ENCODE measurements around the gene SPSB1. TPM values are rescaled to one million over a fixed set of nuclear protein-coding genes. Genes with fewer than 3 reads are reported as not detected.

Gene SPSB1
- total and polyA plus RNA-seq, 10 of the 15 experiments (the other 5 are each of a cell fraction or from before 2014, with no cell fraction given): 0.02 to 2.0 (median 0.90) TPM; not detected in 1

DNA sequence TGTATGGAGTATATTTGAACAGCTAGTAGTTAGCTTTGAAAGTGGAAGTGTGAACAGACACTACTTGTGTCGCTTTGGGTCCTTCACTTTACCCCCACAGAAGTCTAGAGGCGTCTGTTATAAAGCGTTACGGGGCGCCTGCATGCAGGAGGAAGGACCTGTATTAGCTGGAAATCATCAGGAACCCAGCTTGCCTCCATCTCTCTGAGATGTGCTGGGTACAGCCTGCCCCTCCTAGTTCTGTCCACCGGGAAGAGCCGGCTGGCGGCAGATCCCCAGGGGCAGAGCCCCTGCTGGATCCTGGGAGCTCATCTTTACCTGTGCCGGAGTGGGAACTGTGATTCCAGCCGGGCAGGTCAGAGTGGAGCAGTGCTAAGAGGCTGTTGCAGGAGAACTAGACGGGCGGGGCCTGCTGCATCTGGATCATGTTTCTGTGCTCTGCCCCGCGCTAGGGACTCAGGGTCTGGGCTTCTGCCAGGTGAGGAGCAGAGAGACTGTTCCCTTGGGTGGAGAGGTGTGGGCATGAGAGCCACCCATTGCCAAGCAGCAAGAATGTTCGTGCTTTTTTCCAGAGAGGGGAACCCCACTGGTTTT lies 22.3 kb upstream of the SPSB1 start:
- no peaks in the 10 kb centered on the region for H3K79me2 ChIP-seq (ENCODE audit: control insufficient read depth, insufficient read depth, low read length)
- POLR2A ChIA-PET: interaction anchor here (0.6 kb wide), 1 partner anchor 68 kb away, joined by 3 read pairs; no protein-coding TSS in a partner anchor
- peaks cover 3% of the 10 kb centered on the region; the same call in 1 of the 2 replicates for H3K4me1 ChIP-seq (ENCODE audit: control insufficient read depth, insufficient read depth, low read length)
- no peak for DNase-seq (ENCODE audit: low read depth, low spot score)
- in situ Hi-C loops (cut with MboI): no loop called here
- H2AFZ ChIP-seq (ENCODE audit: control insufficient read depth, low read depth, low read length): no peak overlapping the region
- H3K27me3 ChIP-seq (replicated peaks in 1 of 2; ENCODE audit: control insufficient read depth in 2 of 2, insufficient read depth in 2 of 2, low read length in 1 of 2): no peaks in the 10 kb centered on the region
- TF ChIP-seq SMAD1 (IDR thresholded peaks at IDR 0.05; ENCODE audit: low read depth, partially characterized antibody) (no peak), ASH2L (IDR thresholded peaks at IDR 0.05; ENCODE audit: borderline replicate concordance, low read depth) (no peak), WRNIP1 (IDR thresholded peaks at IDR 0.05; ENCODE audit: borderline replicate concordance, low read depth, low read length) (no peak), EP300 (IDR thresholded peaks at IDR 0.05; ENCODE audit: borderline replicate concordance in 1 of 2, control insufficient read depth in 1 of 2, low read depth in 2 of 2, low read length in 2 of 2) (no peak)
- WGBS (ENCODE audit: insufficient coverage, insufficient replicate concordance, low lambda C conversion rate, missing lambda C conversion rate): 73% methylated on average over 12 of the region's 15 CpGs
- CTCF ChIA-PET: interaction anchor here (1.0 to 4.2 kb wide), 3 partner anchors 19 to 222 kb away, joined by 4 to 52 read pairs (median 7); no protein-coding TSS in a partner anchor
- RAD21 ChIA-PET (ENCODE audit: unreplicated experiment): interaction anchor here (0.7 to 4.4 kb wide), 5 partner anchors 11 to 222 kb away, joined by 3 to 44 read pairs (median 5); no protein-coding TSS in a partner anchor
- no TSS peak for BruUV-seq (replicated peaks)
- no peak overlapping the region for H3K4me2 ChIP-seq (ENCODE audit: control insufficient read depth, insufficient read depth)
- H3K36me3 ChIP-seq (ENCODE audit: control insufficient read depth in 2 of 2, insufficient read depth in 2 of 2, low read length in 1 of 2): no peaks in the 10 kb centered on the region
- no peak overlapping the region for H3K27ac ChIP-seq (ENCODE audit: control insufficient read depth, insufficient read depth)
- no peak for ATAC-seq
- no peaks in the 10 kb centered on the region for H3K9me3 ChIP-seq (replicated peaks; ENCODE audit: control insufficient read depth, insufficient read depth, low read length)
- intact Hi-C loops (cut with micrococcal nuclease; ENCODE audit: unreplicated experiment): no loop called here
- SMC1A ChIA-PET (ENCODE audit: uncharacterized antibody, unreplicated experiment): interaction anchor here (1.0 to 2.9 kb wide), 6 partner anchors 20 to 220 kb away, joined by 3 to 13 read pairs (median 3); no protein-coding TSS in a partner anchor
- H3K4me3 ChIP-seq: no peak overlapping the region
- H4K20me1 ChIP-seq (ENCODE audit: control insufficient read depth, insufficient read depth): no peaks in the 10 kb centered on the region; the same call in 1 of the 2 replicates
- no peak for FAIRE-seq
- H3K9ac ChIP-seq (ENCODE audit: control insufficient read depth, insufficient read depth, low read length): no peak overlapping the region

DNA sequence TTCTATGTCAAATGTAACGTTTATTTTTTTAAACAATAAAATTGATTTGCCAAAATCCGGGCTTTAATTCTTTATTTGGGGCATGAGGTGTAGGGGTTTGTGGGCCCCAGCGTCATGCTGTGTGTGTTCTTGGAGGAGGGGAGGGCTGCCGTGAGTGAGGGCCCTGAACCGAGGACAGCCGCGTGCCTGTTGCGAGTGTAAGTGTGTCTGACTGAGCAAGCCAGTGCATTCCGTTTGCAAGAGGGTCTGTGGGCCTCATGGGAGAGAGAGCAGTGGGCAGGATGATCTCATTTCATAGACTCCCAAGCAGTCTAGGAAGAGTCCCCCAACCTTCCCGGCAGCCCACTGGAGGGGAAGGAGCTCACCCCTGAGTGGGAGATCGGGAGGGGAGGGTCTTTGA lies 21.4 kb upstream of the SPSB1 start:
- Histone ChIP-seq H3K4me1 (ENCODE audit: control insufficient read depth, insufficient read depth, low read length) (peaks cover 8% of the 10 kb centered on the region), H2AFZ (ENCODE audit: control insufficient read depth, low read depth, low read length) (no peak overlapping the region), H3K4me2 (ENCODE audit: control insufficient read depth, insufficient read depth) (no peak overlapping the region), H3K4me3 (no peak overlapping the region), H3K27ac (ENCODE audit: control insufficient read depth, insufficient read depth) (no peak overlapping the region), H4K20me1 (ENCODE audit: control insufficient read depth, insufficient read depth) (no peaks in the 10 kb centered on the region; the same call in 1 of the 2 replicates), H3K36me3 (ENCODE audit: control insufficient read depth in 2 of 2, insufficient read depth in 2 of 2, low read length in 1 of 2) (no peaks in the 10 kb centered on the region), H3K79me2 (ENCODE audit: control insufficient read depth, insufficient read depth, low read length) (no peaks in the 10 kb centered on the region), H3K9ac (ENCODE audit: control insufficient read depth, insufficient read depth, low read length) (no peak overlapping the region), H3K9me3 (replicated peaks; ENCODE audit: control insufficient read depth, insufficient read depth, low read length) (no peaks in the 10 kb centered on the region), H3K27me3 (replicated peaks in 1 of 2; ENCODE audit: control insufficient read depth in 2 of 2, insufficient read depth in 2 of 2, low read length in 1 of 2) (no peaks in the 10 kb centered on the region)
- no peak for DNase-seq (ENCODE audit: low read depth, low spot score)
- ChIA-PET RAD21 (ENCODE audit: unreplicated experiment) (no interaction called here), SMC1A (ENCODE audit: uncharacterized antibody, unreplicated experiment) (no interaction called here), POLR2A (no interaction called here), CTCF (interaction anchor here (1.3 kb wide), 2 partner anchors 18 to 184 kb away, joined by 3 read pairs; no protein-coding TSS in a partner anchor)
- in situ Hi-C loops (cut with MboI) (no loop called here), intact Hi-C loops (cut with micrococcal nuclease; ENCODE audit: unreplicated experiment) (no loop called here)
- no peak for ATAC-seq
- BruUV-seq (replicated peaks): no TSS peak
- 63% methylated on average over 11 of the region's 11 CpGs for WGBS (ENCODE audit: insufficient coverage, insufficient replicate concordance, low lambda C conversion rate, missing lambda C conversion rate)
- no peak for FAIRE-seq
- TF ChIP-seq MXI1 (IDR thresholded peaks at IDR 0.05; ENCODE audit: low read depth, low read length) (no peak), SUZ12 (IDR thresholded peaks at IDR 0.05; ENCODE audit: unreplicated experiment) (no peak), POLR2AphosphoS5 (IDR thresholded peaks at IDR 0.05; ENCODE audit: low read length) (no peak), CHD2 (IDR thresholded peaks at IDR 0.05; ENCODE audit: borderline replicate concordance, low read depth, low read length) (no peak), MYB (IDR thresholded peaks at IDR 0.05; ENCODE audit: borderline replicate concordance, low read depth, low read length) (no peak), KLF5 (IDR thresholded peaks at IDR 0.05; ENCODE audit: partially characterized antibody) (no peak), CHD4 (IDR thresholded peaks at IDR 0.05) (no peak), IRF4 (IDR thresholded peaks at IDR 0.05; ENCODE audit: low read depth, low read length) (no peak), JUNB (IDR thresholded peaks at IDR 0.05) (no peak), USF2 (IDR thresholded peaks at IDR 0.05; ENCODE audit: borderline replicate concordance, low read depth, low read length) (no peak), NR2F1 (conservative IDR thresholded peaks at IDR 0.05) (no peak)
- TF ChIP-seq, protein P1, sequence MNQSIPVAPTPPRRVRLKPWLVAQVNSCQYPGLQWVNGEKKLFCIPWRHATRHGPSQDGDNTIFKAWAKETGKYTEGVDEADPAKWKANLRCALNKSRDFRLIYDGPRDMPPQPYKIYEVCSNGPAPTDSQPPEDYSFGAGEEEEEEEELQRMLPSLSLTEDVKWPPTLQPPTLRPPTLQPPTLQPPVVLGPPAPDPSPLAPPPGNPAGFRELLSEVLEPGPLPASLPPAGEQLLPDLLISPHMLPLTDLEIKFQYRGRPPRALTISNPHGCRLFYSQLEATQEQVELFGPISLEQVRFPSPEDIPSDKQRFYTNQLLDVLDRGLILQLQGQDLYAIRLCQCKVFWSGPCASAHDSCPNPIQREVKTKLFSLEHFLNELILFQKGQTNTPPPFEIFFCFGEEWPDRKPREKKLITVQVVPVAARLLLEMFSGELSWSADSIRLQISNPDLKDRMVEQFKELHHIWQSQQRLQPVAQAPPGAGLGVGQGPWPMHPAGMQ (IDR thresholded peaks at IDR 0.05; ENCODE audit: borderline replicate concordance): no peak

All from GM12878 (cell line).